Embryonic facial prominence (tissue), 1 donor: Measurements from ENCODE around the gene CFAP298.
"Not testable (repeated sequence)": the region's sequence is repeated elsewhere in the genome, so short reads cannot be mapped to it uniquely, and the experiment has no call there.

Experiments
- DNase-seq: peaks from one replicate; pipeline ENCODE4 v3.0.0-alpha.2; 2016; ENCODE audit errors: extremely low spot score

The CFAP298 gene

GRCh38 chr21:32566741-32567389 lies 45.3 kb downstream of the CFAP298 start:
- DNase-seq: no peak

GRCh38 chr21:32565856-32566465 lies 46.2 kb downstream of the CFAP298 start:
- DNase-seq: no peak

GRCh38 chr21:32562915-32563314 lies 49.3 kb downstream of the CFAP298 start:
- DNase-seq: no peak

- peak; percentile 59 for DNase-seq
Observed at GRCh38 chr21:32562426-32562825, 49.8 kb downstream of the CFAP298 start.

- not testable (repeated sequence) for DNase-seq
Observed at GRCh38 chr21:32561476-32561875, 50.7 kb downstream of the CFAP298 start.

GRCh38 chr21:32560896-32561295 lies 51.3 kb downstream of the CFAP298 start:
- DNase-seq: no peak

- no peak for DNase-seq
Observed at GRCh38 chr21:32559006-32559610, 53.1 kb downstream of the CFAP298 start.

GRCh38 chr21:32558106-32558505 lies 54.1 kb downstream of the CFAP298 start:
- no peak for DNase-seq

- DNase-seq: no peak
Observed at GRCh38 chr21:32554832-32555638, 57.1 kb downstream of the CFAP298 start.

- DNase-seq: no peak
Observed at GRCh38 chr21:32549886-32550285, 62.3 kb downstream of the CFAP298 start.

GRCh38 chr21:32549440-32549839 lies 62.7 kb downstream of the CFAP298 start:
- DNase-seq: no peak
